ENCODE data around the gene DXO.
A peak's percentile ranks its signal among the peaks of the same experiment; 100 is the strongest.
"Not testable (repeated sequence)": the region's sequence is repeated elsewhere in the genome, so short reads cannot be mapped to it uniquely, and the experiment has no call there.

The DXO gene

GRCh38 chr6:31958741-31959739, 12.9 kb downstream of the DXO start, which contains the start of the genes NELFE and SKIC2:
Gene NELFE (minus strand): TSS chr6:31958971. CDS start chr6:31958446, 525 bp downstream.
Gene SKIC2 (plus strand): TSS chr6:31959175. CDS start chr6:31959193, 18 bp downstream.
- DNase-seq (ENCODE audit: low read depth), result peak; percentile 97

- DNase-seq (ENCODE audit: low read depth), result no peak
Measured at GRCh38 chr6:31958412-31958740, 13.6 kb downstream of the DXO start.

- no peak for DNase-seq (ENCODE audit: low read depth)
Measured at GRCh38 chr6:31956796-31957195, 15.1 kb downstream of the DXO start.

- DNase-seq (ENCODE audit: low read depth), result no peak
Measured at GRCh38 chr6:31954511-31954910, 17.4 kb downstream of the DXO start.

- no peak for DNase-seq (ENCODE audit: low read depth)
Measured at GRCh38 chr6:31952890-31953289, 19.0 kb downstream of the DXO start.

- no peak for DNase-seq (ENCODE audit: low read depth)
Measured at GRCh38 chr6:31952140-31952805, 19.7 kb downstream of the DXO start.

GRCh38 chr6:31949926-31950548, 21.9 kb downstream of the DXO start:
- no peak for DNase-seq (ENCODE audit: low read depth)

- no peak for DNase-seq (ENCODE audit: low read depth)
Measured at GRCh38 chr6:31948753-31949413, 23.1 kb downstream of the DXO start.

GRCh38 chr6:31948306-31948705, 23.6 kb downstream of the DXO start:
- no peak for DNase-seq (ENCODE audit: low read depth)

GRCh38 chr6:31947864-31948263, 24.1 kb downstream of the DXO start:
- no peak for DNase-seq (ENCODE audit: low read depth)

GRCh38 chr6:31947070-31947675, 24.8 kb downstream of the DXO start:
- no peak for DNase-seq (ENCODE audit: low read depth)

- no peak for DNase-seq (ENCODE audit: low read depth)
Measured at GRCh38 chr6:31946370-31946885, 25.5 kb downstream of the DXO start.

GRCh38 chr6:31945507-31946369, 26.2 kb downstream of the DXO start, which contains the start of gene CFB:
Gene CFB (plus strand): TSS chr6:31946095. CDS start chr6:31946222, 127 bp downstream.
- no peak for DNase-seq (ENCODE audit: low read depth)

- DNase-seq (ENCODE audit: low read depth), result no peak
Measured at GRCh38 chr6:31945154-31945506, 26.8 kb downstream of the DXO start.

- DNase-seq (ENCODE audit: low read depth), result no peak
Measured at GRCh38 chr6:31943742-31944141, 28.2 kb downstream of the DXO start.

- no peak for DNase-seq (ENCODE audit: low read depth)
Measured at GRCh38 chr6:31940256-31940664, 31.7 kb downstream of the DXO start.

GRCh38 chr6:31935823-31936222, 36.1 kb downstream of the DXO start:
- DNase-seq (ENCODE audit: low read depth), result no peak

- DNase-seq (ENCODE audit: low read depth), result no peak
Measured at GRCh38 chr6:31935021-31935420, 36.9 kb downstream of the DXO start.

- DNase-seq (ENCODE audit: low read depth), result no peak
Measured at GRCh38 chr6:31933537-31933936, 38.4 kb downstream of the DXO start.

GRCh38 chr6:31932137-31932536, 39.8 kb downstream of the DXO start:
- DNase-seq (ENCODE audit: low read depth), result not testable (repeated sequence)
